Fibroblast of skin of left biceps (primary cell): Measurements from ENCODE around the gene TPRG1.

Experiments
- DNase-seq, 2 experiments: peaks; one replicate each; pipeline ENCODE4 v3.0.0-alpha.2; 2013; ENCODE audit warnings: low read depth in 2 of 2

TPRG1 gene

DNA sequence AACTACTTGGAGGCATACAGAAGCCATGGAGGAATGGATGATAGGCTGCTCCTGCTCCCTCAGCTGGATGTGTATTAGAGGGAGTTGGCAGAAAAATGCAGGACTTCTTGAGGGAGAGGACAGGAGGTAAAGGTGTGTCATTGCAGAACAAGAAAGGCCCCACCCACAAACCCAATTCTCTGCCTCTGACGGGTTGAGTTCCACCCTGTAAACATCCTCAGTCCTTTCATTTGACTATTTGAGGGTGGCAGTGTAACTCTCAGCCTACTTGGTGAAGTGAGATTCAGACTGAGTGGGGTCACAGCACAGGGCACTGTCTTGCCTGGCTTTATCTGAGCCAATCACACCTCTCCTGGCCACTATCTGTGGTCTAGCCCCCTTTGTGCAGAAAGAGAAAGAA lies at the start of gene TPRG1:
TPRG1 (plus strand) TSS at position 265 of the 400 bp plus-strand sequence. CDS start 35,414 bp downstream, outside the sequence.
- no peak for DNase-seq

DNA sequence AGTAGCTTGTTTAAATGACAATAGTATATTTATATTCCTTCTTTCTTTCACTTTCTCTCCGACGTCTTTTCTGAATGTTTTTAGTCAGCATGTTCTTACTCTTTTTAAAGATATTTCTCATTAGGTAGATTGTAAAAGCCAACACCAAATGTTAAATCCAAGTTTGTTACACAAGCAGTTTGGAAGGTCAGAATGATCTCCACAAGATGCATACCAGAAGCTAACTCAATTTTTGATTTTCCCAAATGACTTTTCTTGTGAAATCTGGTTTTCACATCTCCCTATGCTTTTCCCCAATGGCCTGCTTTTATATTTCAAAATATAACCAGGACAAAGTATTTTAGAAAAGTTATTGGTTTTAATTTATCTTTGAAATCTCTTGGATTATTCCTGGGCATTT lies 49.7 kb upstream of the TPRG1 start:
- no peak for DNase-seq

- DNase-seq: no peak
Measured at GRCh38 chr3:189122526-189123205, 49.1 kb upstream of the TPRG1 start.

- no peak for DNase-seq
Measured at GRCh38 chr3:189123595-189124387, 48.0 kb upstream of the TPRG1 start.

GRCh38 chr3:189132231-189132671 lies 39.5 kb upstream of the TPRG1 start:
- DNase-seq: peak; percentile 32 to 39

GRCh38 chr3:189132839-189133238 lies 38.9 kb upstream of the TPRG1 start:
- no peak for DNase-seq

GRCh38 chr3:189133768-189134167 lies 38.0 kb upstream of the TPRG1 start:
- DNase-seq: no peak

DNA sequence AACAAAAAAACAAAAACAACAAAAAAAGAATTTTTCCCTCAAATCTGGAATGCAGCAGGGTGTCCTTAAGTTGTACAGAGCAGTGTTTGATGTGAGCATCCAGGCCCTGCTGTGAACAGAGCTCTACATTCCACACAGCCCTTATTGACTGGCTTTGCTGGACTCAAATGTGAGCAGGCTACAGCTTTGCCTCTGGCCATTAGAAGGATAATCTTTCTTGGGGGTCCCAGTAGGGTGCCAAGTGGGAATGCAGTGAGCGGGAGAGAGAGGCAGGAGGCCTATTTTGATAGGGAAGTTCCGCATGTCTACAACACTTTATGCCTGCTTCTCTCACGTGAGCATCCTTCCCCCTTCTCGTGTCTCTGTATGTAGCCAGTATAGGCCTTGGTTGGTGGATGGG lies 34.4 kb upstream of the TPRG1 start:
- DNase-seq: no peak

DNA sequence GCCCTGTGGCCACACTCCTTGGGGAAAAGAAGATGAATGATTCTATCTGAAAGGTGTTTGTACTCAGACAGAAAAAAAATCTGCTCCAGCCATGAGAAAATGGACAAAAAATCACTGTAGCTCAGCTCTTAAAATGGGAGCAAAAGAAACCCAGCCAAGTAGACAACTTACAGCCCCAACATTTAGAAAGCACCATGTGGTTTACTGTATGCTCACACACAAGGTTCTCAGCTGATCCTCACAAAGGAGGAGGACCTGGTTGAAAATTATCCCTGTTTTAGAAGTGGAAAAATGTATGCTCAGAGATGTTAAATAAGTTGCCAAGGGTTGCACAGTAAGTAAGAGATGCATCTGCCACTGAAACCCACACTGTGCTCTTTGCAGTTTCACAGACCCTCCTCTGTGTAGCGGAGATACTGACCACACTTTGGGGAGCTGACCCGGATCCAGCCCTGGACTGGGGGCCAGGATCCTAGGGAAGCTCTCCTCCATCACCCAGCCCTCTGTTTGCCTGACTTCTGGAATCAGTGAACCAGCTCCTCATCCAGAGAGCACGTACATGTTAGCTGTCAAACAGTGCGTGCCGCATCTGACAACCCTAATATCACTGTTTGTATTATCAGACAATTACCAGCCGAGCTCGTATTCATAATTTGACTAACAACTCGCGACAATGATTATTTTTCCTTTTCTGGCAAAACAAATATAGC lies 32.7 kb upstream of the TPRG1 start:
- no peak for DNase-seq

DNA sequence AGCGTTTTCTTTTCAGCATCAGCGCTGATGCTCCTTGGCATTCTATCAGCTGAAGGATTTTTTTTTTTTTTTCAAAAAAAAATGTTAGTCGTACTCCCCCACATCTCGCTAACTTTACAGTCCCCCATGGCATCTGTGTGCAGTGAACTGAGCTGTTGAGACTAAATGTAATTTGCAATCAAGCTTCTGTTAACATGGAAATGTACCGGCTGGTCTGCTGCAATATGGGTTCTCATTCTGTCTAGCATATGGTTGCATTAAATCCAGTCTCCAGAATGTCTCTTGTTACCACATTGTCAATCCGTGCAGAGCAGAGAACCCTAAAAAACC lies 32.2 kb upstream of the TPRG1 start:
- DNase-seq: no peak

GRCh38 chr3:189142527-189142926 lies 29.2 kb upstream of the TPRG1 start:
- no peak for DNase-seq

GRCh38 chr3:189143321-189143720 lies 28.4 kb upstream of the TPRG1 start:
- no peak for DNase-seq

DNA sequence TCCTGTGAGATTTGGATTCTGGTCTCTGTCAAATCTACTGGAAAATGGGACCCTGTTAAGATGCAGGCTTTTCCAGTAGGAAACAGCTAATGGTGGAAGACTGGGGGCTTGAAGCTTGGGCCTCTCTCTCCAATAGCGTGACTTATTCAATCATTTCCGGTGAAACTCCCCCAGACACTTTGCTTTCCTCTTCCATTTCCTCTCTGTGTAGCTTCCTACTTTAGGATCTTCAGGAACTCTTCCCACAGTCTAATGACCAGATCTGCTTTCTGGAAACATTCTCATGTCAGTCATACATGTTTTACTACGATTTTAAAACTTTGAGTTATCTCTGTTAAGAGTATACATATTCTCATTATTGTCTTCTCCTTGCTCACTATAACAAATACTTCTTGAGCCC lies 28.0 kb upstream of the TPRG1 start:
- DNase-seq: no peak

GRCh38 chr3:189144645-189145044 lies 27.1 kb upstream of the TPRG1 start:
- DNase-seq: no peak

GRCh38 chr3:189146848-189147247 lies 24.9 kb upstream of the TPRG1 start:
- DNase-seq: no peak

DNA sequence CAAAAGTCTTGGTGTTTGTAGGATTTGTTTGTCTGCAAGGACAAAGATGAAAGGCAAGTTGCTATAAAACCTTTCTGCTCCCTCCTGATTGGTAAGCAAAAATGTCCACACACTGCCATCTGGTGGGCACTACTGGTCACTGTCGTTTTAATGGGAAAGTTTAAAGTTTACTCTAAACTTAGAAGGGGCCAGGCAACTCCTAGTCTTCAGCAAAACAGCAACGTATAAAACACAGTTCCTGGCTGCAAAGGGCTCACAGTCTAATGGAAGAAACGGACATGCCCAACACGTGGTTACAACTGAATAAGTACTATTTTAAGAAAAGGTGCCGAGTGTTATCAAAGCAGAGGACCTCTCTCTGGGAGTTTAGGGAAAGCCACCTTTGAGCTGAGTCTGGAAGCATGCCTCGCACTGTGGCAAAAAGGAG lies 23.7 kb upstream of the TPRG1 start:
- peak; percentile 17 to 32 for DNase-seq

GRCh38 chr3:189149203-189149602 lies 22.6 kb upstream of the TPRG1 start:
- no peak for DNase-seq

DNA sequence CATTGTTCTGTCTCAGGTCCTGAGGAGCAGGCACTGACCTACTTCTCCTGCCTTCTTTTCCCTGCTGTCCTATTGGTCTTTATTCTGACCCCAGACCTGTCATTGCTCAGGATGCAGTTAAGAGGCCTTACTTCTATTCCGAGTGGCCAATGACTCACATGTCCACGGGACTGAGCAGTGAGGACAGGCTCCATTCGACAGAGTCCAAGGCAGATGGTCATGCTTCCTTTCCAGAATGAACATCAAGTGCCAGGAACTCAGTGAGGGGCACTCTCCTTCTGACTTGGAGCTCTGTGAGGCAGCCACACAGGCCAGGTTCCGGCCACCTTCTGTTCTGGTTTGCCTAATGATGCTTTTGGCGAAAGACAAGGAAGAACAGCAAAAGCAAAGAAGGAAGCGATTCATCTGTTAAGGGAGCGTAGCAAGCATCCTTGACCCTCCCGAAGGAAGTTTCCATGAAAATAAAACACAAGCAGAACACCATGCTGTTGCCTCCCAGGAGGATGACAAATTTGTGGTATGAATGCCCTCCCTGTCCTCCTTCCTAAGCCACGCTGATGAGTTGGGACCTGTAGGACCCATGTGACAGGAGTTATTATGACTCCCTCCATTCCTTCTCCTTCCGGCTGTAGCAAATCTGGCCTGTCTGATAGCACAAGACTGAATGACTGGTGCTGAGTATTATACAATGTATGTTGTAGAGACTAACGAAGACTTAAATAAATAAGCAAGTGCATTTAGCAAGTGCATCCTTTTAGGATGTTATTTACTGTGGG lies 14.4 kb upstream of the TPRG1 start:
- DNase-seq: no peak

GRCh38 chr3:189158034-189158433 lies 13.7 kb upstream of the TPRG1 start:
- no peak for DNase-seq

DNA sequence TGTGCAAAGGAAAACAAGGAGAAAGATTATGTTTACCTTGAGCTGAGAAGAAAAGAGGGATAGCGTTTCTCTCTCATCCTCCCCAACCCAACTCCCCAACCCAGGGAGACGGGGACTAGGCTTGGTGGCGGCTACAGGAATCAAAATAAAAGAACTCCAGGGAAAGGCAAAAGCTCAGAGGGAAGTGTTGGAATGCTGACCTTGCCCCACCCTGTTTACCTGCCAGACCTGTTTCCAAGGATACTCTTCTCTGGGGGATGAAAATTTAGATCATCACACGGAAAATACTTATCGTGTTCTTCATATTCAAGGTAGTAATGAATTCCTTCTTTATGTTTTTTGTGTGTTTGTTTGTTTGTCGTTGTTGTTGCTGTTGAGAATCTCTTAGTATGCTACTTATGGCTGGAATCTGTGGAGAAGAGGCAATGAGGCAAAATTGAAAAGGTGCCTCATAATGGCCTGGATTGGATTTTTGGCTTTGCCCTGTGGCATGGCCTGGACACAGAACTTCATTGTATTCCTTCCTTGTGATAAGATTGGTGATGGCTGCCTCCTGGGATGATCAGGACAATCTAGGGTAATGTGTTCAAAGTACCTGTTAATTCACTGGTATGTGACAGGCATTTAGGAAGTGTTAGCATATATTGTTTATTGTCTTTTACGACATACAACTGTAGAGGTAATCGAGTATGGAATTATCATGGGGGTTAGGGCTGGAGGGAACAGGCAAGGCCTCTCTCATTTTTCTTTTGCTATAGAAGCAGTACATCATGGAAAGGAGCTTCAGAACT lies 11.1 kb upstream of the TPRG1 start:
- DNase-seq: no peak

DNA sequence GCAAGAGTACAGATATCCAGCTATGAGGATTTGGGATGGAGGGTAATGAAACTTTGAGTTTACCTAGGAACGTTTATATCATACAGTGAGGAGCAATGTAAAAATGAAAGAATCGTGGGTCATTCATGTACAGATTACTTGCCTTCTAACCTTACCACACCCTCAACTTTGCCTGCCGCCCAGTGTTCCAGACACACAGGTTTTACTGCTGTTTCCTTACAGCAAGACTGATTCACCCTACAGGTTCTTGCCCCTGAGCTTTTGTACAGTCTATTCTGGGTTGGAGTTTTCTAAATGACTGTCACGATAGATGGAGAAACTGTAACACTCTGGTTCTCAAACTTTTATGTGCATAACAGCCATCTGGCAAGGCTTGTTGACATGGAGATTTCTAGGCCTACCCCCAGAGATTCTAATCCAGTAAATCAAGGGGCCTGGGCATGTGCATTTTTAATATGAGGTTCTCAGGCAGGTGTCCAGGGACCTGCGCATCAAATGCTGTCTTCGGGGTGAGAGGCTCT lies 6.6 kb upstream of the TPRG1 start:
- no peak for DNase-seq
